ENCODE results near the gene WDCP.
"Not testable (repeated sequence)": the region's sequence is repeated elsewhere in the genome, so short reads cannot be mapped to it uniquely, and the experiment has no call there.

WDCP gene

DNA sequence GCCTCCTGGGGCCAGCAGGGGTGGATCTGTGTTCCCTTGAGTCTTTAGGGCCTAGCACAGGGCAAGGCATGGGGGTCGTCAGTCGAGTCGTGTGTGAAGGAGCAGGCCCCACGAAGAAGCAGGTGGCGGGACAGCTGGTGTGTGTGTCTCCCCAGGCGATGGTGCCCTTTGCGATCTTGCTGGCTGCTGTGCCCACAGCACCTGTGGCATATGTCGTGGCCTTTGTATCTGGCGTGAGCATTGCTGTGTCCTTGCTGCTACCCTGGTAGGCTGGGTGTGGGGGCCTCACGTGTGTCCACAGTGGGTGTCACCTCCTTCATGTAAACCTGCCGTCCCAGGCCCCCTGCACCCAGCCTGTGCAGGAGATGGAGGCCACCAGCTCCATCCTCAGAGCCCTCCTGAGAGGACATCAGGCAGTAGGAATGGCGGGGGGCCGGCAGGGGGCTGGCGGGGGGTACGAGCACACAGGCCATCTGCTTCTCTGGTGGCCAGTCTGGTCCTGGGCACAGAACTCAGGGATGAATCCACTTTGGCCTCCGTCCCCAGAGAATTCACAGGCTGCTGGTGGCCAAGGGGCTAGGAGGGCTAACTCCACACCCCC is 24.1 kb downstream of the WDCP start:
- in situ Hi-C loops (cut with HindIII; ENCODE audit: low sequenced_read_pairs): no loop called here

GRCh38 chr2:24022324-24022974 is 24.7 kb downstream of the WDCP start:
- in situ Hi-C loops (cut with HindIII; ENCODE audit: low sequenced_read_pairs): no loop called here

DNA sequence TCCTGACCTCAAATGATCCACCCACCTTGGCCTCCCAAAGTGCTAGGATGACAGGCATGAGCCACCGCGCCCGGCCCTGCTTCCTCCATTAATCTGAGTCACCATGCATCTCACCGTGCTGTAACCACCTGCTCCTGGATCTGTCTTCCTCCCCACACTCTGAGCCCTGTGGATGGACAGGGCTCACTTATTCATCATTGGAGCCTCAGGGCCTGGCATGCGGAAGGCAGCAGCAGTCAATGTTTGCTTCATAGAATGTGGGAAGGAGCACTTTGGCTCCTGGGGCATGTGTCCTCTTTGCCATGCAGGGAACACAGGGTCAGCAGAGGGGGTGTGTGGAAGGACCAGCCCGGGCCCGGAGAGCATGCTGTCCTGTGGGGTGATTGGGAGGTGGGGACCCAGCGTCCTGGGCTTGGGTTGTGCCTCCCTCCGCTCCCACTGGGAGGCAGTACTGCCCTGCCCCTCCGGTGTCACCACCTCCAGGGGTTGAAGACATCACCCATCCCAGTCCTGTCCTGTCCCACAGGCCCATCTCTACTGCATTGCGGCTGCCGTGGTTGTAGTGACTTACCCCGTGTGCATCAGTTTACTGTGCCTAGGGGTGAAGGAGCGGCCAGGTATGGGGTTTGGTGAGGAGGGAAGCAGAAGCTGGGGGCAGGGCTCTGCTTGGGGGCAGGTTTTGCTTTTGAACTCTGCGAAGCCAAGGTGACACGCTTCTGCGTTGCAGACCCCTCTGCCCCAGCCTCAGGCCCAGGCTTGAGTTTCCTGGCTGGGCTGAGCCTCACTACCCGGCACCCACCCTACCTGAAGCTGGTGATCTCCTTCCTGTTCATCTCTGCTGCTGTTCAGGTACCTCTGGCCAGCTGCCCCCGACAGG is 25.8 kb downstream of the WDCP start:
- in situ Hi-C loops (cut with HindIII; ENCODE audit: low sequenced_read_pairs): no loop called here

GRCh38 chr2:24020244-24020643 is 26.9 kb downstream of the WDCP start:
- in situ Hi-C loops (cut with HindIII; ENCODE audit: low sequenced_read_pairs): no loop called here

- in situ Hi-C loops (cut with HindIII; ENCODE audit: low sequenced_read_pairs): no loop called here
Observed at GRCh38 chr2:24019729-24020128, 27.5 kb downstream of the WDCP start.

DNA sequence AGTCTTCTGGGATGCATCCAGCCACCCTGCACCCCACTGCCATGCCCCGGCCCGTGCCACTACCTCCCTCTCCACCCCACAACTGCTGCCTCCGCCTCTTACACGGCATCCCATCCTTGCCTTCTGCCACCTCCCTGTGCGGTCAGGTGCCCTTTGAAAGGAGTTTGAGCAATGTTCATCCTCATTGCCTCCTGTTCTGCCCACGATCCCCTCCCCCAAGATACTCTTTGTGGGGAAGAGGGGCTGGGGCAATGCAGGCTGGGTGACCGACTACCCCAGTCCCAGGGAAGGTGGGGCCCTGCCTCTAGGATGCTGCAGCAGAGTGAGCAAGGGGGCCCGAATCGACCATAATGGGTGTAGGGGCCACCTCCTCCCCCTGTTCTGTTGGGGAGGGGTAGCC is 28.9 kb downstream of the WDCP start:
- in situ Hi-C loops (cut with HindIII; ENCODE audit: low sequenced_read_pairs): no loop called here

DNA sequence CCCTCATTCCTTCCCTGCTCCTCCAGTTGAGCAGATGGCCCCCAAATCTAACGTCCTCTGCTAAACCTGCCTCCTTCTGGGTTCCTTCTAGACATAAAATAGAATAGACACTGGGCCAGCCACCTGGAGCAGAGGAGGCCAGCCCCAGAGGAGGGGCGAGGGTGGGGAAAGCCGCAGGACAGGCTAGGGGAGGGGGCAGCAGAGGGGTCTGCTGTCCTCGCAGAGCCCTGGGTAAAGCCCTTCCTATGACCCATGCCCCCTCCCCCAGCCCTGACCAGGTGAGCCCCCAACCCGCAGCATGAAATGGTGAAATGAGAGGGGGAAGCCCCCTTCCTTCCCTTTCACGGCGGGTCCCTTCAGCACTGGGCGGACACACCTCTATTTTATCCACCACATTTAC is 29.5 kb downstream of the WDCP start:
- in situ Hi-C loops (cut with HindIII; ENCODE audit: low sequenced_read_pairs): no loop called here

- in situ Hi-C loops (cut with HindIII; ENCODE audit: low sequenced_read_pairs): no loop called here
Observed at GRCh38 chr2:24016853-24017703, 30.1 kb downstream of the WDCP start.

GRCh38 chr2:24016376-24016761 is 30.8 kb downstream of the WDCP start:
- in situ Hi-C loops (cut with HindIII; ENCODE audit: low sequenced_read_pairs): no loop called here

GRCh38 chr2:24015562-24016375 is 31.4 kb downstream of the WDCP start:
- in situ Hi-C loops (cut with HindIII; ENCODE audit: low sequenced_read_pairs): no loop called here

DNA sequence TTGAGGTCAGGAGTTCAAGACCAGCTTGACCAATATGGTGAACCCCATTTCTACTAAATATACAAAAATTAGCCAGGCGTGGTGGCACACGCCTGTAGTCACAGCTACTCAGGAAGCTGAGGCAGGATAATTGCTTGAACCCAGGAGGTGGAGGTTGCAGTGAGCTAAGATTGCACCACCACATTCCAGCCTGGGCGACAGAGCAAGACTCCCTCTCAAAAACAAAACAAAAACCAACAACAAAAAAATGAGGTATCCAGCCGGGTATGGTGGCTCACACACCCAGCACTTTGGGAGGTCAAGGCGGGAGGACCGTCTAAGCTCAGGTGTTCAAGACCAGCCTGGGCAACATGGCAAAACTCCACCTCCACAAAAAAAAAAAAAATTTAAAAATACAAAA is 32.3 kb downstream of the WDCP start:
- in situ Hi-C loops (cut with HindIII; ENCODE audit: low sequenced_read_pairs): not testable (repeated sequence)

DNA sequence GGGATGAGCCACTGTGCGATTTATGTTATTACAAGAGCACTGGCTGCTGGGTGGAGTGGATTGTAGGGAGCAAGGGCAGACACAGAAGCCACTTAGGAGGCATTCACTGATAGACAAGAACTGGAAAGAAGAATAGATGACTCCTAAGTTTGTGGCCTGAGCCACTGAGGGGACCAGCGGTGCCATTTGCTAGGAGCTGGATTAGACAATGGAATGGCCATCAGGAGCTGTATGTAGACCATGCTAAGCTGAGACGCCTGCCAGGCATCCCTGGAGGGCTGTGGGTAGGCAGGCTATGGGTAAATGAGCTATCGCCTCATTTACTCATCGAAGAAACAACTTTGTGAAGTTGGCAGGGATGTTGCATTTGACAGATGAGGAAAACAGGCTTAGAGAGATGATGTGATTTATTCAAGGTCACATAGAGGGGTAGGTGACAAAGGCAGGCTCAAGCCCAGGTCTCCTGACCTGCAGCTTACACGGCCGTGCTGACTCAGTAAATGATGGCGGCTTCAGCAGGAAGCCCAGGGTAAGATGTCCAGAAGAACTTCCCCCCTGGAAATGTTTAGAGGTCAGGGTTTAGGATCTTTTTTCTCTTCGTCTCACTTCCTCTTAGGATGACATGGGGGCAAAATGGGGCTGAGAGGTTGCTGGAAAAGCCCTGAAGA is 34.5 kb downstream of the WDCP start:
- in situ Hi-C loops (cut with HindIII; ENCODE audit: low sequenced_read_pairs): no loop called here

DNA sequence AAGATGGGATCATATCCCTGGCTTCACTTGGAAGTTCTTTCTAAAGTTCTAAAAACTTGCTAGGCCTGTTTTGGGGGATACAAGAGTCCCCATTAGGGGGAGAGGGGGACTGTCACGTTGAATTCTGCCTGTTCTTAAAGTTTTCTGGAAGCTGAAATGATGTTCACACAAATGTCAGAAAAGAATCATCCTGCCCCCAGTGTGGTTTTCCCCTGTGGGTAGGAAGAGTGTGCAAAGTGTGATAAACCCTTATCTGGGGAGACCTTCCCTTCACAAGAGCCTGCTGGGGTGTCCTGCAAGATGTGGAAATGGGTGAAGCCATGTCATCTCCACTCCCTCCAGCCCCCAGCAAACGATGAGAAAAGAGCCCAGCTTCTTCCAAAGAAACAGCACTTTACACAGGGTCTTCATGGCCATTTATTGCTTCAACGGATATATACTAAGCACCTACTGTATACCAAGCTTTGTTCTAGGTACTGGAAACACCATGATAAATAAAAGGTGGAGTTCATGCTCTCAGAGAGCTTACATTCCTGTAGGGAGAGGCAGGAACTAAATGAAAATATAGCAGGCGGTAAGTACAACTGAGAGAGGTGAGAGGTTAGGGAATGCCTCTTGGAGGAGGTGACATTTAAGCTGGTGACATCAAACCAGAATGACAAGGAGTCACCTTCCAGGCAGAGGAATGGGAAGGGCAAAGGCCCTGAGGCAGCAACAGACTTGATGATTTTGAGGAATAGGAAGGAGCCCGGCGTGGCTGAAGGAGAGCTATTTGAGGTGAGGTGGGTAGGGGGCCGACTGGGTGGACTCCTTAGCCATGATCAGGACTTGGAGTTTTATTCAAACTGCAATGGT is 35.7 kb downstream of the WDCP start:
- in situ Hi-C loops (cut with HindIII; ENCODE audit: low sequenced_read_pairs): no loop called here

DNA sequence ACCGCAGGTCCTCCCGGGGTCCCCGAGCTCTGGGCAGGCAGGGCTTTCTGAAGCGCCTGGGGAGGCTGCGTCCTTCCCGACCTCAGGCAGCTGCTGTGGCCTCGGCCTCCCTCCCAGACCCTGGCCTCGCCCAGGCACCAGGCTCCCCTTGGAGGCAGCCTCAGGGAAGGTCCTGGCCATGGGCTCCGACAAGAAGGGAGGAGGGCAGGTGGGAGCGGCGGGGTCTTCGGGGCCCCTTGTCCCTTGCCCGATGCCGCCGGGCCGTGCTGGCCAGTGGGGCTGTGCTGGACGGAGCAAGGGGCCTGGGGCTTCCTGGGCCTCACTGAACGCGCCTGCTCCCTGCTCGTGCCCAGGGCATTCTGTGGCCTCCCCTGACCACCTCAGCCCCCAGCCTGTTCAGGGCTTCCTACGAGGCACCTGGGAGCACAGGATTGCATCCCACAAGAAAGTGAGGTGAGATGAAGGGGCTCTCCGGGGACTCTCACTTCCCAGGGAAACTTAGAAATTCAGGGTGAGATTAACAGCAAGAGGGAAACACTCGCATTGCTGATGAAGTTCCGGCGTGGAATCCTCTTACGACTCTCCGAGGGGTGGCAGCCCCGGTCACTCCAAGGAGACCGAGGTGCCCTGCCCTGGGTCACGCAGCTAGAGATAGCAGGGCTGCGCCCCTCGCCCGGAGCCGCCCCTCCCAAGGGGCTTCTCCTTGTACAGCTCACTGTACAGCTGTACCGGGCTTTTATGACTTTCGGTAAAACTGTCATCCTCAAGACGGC is 36.5 kb downstream of the WDCP start:
- in situ Hi-C loops (cut with HindIII; ENCODE audit: low sequenced_read_pairs): no loop called here

GRCh38 chr2:24009680-24010476 is 37.3 kb downstream of the WDCP start, which contains the start of gene MFSD2B:
Gene MFSD2B, plus strand, starts transcription at chr2:24010085. Its CDS starts 12 bp downstream, at chr2:24010097.
- in situ Hi-C loops (cut with HindIII; ENCODE audit: low sequenced_read_pairs): no loop called here

DNA sequence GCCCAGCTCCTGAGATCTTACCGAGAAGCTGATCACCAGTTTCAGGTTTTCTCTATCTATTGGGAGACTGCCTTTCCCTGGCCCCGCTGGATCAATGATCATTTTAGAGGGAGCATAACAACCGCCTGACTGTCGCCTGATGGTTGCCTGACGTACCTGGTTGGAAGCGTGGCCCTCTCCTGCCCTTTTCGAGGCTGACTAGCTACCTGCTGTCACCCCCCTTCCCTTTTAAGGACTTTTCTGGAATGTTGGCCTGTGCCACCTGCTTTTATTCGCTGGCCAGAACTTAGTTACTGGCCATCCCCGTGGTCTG is 37.9 kb downstream of the WDCP start:
- in situ Hi-C loops (cut with HindIII; ENCODE audit: low sequenced_read_pairs): no loop called here

DNA sequence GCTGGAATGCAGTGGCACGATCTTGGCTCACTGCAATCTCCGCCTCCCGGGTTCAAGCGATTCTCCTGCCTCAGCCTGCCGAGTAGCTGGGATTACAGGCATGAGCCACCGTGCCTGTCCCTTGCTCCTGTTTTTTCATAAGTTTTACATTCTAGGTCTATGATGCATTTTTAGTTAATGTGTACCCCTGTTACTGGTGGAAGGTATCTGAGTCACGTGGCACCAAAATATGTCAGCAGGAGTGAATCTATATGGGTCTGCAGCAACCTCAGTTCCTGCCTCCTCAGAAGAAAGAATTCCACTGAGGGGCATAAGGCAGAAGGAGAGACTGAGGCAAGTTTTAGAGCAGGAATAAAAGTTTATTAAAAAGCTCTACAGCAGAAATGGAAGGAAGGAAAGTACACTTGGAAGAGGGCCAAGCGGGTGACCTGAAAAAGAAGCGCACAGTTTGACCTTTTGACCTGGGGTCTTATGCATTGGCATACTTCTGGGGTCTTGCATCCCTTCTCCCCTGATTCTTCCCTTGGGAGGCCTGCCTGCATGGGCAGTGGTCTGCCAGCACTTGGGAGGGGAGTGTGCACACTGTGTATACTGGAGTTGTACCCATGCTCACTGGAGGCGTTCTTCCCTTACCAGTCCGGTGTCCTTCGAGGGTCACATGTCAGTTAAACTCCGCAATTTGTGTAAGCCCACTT is 38.4 kb downstream of the WDCP start:
- in situ Hi-C loops (cut with HindIII; ENCODE audit: low sequenced_read_pairs): no loop called here

Data from endothelial cell of hepatic sinusoid (primary cell).